Mucosa of descending colon (tissue), 3 donors: ENCODE data around the gene FAM204A. TPM values are rescaled to one million over a fixed set of nuclear protein-coding genes. Genes with fewer than 3 reads are reported as not detected.

ENCODE experiments used
- ATAC-seq: fragments of 200-7000 bp; cut with Tn5 transposase; one replicate; pipeline ENCODE4 v1.9.1; 2020; ENCODE audit warnings: mild to moderate bottlenecking, moderate library complexity
- DNase-seq, 3 donors: peaks; one replicate each; pipeline ENCODE4 v3.0.0-alpha.2; 2020
- H3K36me3 ChIP-seq: fragments of 200-600 bp; one replicate; pipeline ENCODE4 v1.8.0; 2021; ENCODE audit warnings: low read depth, mild to moderate bottlenecking
- H3K4me1 ChIP-seq: fragments of 200-600 bp; one replicate; pipeline ENCODE4 v1.8.0; 2021; ENCODE audit warnings: low read depth, mild to moderate bottlenecking
- H3K4me3 ChIP-seq: fragments of 200-600 bp; one replicate; pipeline ENCODE4 v1.8.0; 2021; ENCODE audit warnings: mild to moderate bottlenecking
- H3K9me3 ChIP-seq: fragments of 200-600 bp; one replicate; pipeline ENCODE4 v1.8.0; 2021; ENCODE audit warnings: mild to moderate bottlenecking
- CTCF ChIP-seq: fragments of 200-600 bp; IDR thresholded peaks from one replicate; pipeline ENCODE4 v1.8.0; 2022; ENCODE audit warnings: antibody characterized with exemption, mild to moderate bottlenecking
- intact Hi-C, 2 donors: fragments of 100-400 bp; cut with DNase I in 1 of 2; cut with micrococcal nuclease in 1 of 2; formaldehyde crosslinking; loops; one replicate each; pipeline versions ENCODE4 v1.11.0 to v1.11.1; 2022; cut with DNase I, micrococcal nuclease
- total RNA-seq, 3 donors: library from RNA; stranded (reverse); fragmentation: NEBNext Ultra II Directional in 2 of 3; extraction: Animal tissue kit (Norgen Biotek cat#: 25700) in 2 of 3; gene quantifications; one replicate each; pipeline versions ENCODE4 v1.2.1 to v1.2.4, GENCODE V29; 2021 to 2023
- donor health status: DM: no; HTN: no; CAD: no; lungs with moderate emphysema.
- donor health status: DM: no; HTN: no; CAD: no.
- donor health status: DM: no; HTN: yes; CAD: no.

FAM204A gene
- total RNA-seq, 3 donors from 2014 or later = 45.2 to 79.8 (median 51.1) TPM

GRCh38 chr10:118298787-118299186, 43.3 kb downstream of the FAM204A start:
- ATAC-seq (no peak), DNase-seq (no peak)
- H3K4me3 ChIP-seq = no peak overlapping the region
- H3K36me3 ChIP-seq = no peaks in the 10 kb centered on the region
- no peaks in the 10 kb centered on the region for H3K4me1 ChIP-seq
- TF ChIP-seq CTCF = no peak
- no peaks in the 10 kb centered on the region for H3K9me3 ChIP-seq
- intact Hi-C loops = no loop called here

- no peaks in the 10 kb centered on the region for H3K9me3 ChIP-seq
- ATAC-seq = peak; percentile 16
- intact Hi-C loops = no loop called here
Observed at GRCh38 chr10:118291122-118291521, 51.0 kb downstream of the FAM204A start.

GRCh38 chr10:118290471-118290995, 51.6 kb downstream of the FAM204A start:
- intact Hi-C loops = no loop called here
- no peak overlapping the region for H3K4me3 ChIP-seq
- TF ChIP-seq CTCF = no peak
- H3K36me3 ChIP-seq = no peaks in the 10 kb centered on the region
- H3K4me1 ChIP-seq = no peaks in the 10 kb centered on the region
- H3K9me3 ChIP-seq = no peaks in the 10 kb centered on the region
- no peak for ATAC-seq
- no peak for DNase-seq

More at GRCh38 chr10:118291122-118291521, 51.0 kb downstream of the FAM204A start:
- no peak overlapping the region for H3K4me3 ChIP-seq
- DNase-seq = no peak
- TF ChIP-seq CTCF = no peak
- no peaks in the 10 kb centered on the region for H3K36me3 ChIP-seq
- no peaks in the 10 kb centered on the region for H3K4me1 ChIP-seq

- Histone ChIP-seq H3K4me1 (no peaks in the 10 kb centered on the region), H3K4me3 (no peak overlapping the region), H3K9me3 (no peaks in the 10 kb centered on the region), H3K36me3 (no peaks in the 10 kb centered on the region)
- DNase-seq (no peak), ATAC-seq (no peak)
- TF ChIP-seq CTCF = no peak
- intact Hi-C loops = no loop called here
Observed at GRCh38 chr10:118287076-118287806, 54.9 kb downstream of the FAM204A start.

- intact Hi-C loops = no loop called here
- Histone ChIP-seq H3K4me3 (no peak overlapping the region), H3K4me1 (no peaks in the 10 kb centered on the region), H3K9me3 (no peaks in the 10 kb centered on the region), H3K36me3 (no peaks in the 10 kb centered on the region)
- no peak for TF ChIP-seq CTCF
- DNase-seq (no peak), ATAC-seq (no peak)
Observed at GRCh38 chr10:118286051-118286838, 55.9 kb downstream of the FAM204A start.
